RWPE1 (cell line): Measurements from ENCODE around the gene NPBWR2.

Experiments used
- CTCF ChIA-PET: fragments of 350-600 bp; sonication (Branson Sonifier 250); formaldehyde crosslinking; extraction: SDS; loops from one replicate; lab custom pipeline; 2021; lab: Yijun Ruan, JAX
- POLR2A ChIA-PET: fragments of 400-600 bp; formaldehyde crosslinking; extraction: SDS; loops from one replicate; lab custom pipeline; 2020; ENCODE audit warnings: antibody characterized with exemption; ENCODE audit not compliant: low non-redundant PET; lab: Yijun Ruan, JAX
- DNase-seq: peaks from one replicate; pipeline ENCODE4 v3.0.0; 2012; ENCODE audit warnings: low spot score
- H3K27ac ChIP-seq: fragments of 450-650 bp; 2 replicates; pipeline ENCODE4 v1.5.1; 2017
- CTCF ChIP-seq: fragments of 450-650 bp; conservative IDR thresholded peaks from 2 replicates; pipeline ENCODE4 v1.5.1; 2017; ENCODE audit warnings: low read depth, mild to moderate bottlenecking

NPBWR2 gene

DNA sequence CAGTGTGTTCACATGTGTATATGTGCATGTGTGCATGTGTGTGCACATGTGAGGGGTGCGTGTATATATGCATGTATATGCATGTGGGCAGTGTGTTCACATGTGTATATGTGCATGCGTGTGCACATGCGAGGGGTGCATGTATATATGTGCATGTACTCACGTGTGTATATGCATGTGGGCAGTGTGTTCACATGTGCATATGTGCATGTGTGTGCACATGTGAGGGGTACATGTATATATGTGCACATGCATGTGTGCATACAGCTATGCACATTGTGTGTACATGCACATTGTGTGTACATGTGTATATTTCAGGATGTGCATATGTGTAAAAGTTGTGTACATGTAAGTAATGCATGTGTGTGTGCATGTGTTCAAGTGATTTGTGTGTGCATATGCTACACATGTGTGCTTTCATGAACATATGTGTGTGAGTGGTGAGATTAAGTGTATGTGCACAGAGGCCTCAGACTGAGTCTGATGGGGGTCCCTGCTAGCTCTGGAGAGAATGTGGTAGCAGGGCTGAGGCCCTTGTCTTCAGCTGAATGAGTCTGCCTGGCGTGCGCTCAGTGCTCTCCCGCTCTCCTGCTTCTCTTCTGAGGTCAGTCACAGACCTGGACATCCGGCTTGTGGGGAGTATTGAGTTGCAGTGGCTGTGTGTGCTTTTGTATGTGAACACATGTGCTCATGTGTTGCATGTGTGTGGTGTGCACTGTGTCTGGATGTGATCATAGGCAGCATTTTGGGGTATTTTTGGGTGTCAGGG, 37.0 kb upstream of the NPBWR2 start:
- ChIA-PET CTCF (interaction anchor here (1.2 kb wide), 1 partner anchor 41 kb away, joined by 6 read pairs; no protein-coding TSS in a partner anchor), POLR2A (no interaction called here)
- no peak overlapping the region for H3K27ac ChIP-seq
- no peak for DNase-seq
- TF ChIP-seq CTCF, result no peak

GRCh38 chr20:64143018-64143801, 35.8 kb upstream of the NPBWR2 start:
- no peak for TF ChIP-seq CTCF
- DNase-seq, result no peak
- ChIA-PET CTCF (interaction anchor here (0.7 kb wide), 1 partner anchor 30 kb away, joined by 3 read pairs; no protein-coding TSS in a partner anchor), POLR2A (no interaction called here)
- no peak overlapping the region for H3K27ac ChIP-seq

GRCh38 chr20:64142590-64142989, 35.2 kb upstream of the NPBWR2 start:
- no peak for DNase-seq
- H3K27ac ChIP-seq, result no peak overlapping the region
- ChIA-PET POLR2A (no interaction called here), CTCF (interaction anchor here (0.7 kb wide), 1 partner anchor 29 kb away, joined by 3 read pairs; no protein-coding TSS in a partner anchor)
- no peak for TF ChIP-seq CTCF

GRCh38 chr20:64140956-64141355, 33.6 kb upstream of the NPBWR2 start:
- ChIA-PET CTCF (interaction anchor here (0.9 kb wide), 1 partner anchor 57 kb away, joined by 4 read pairs; no protein-coding TSS in a partner anchor), POLR2A (interaction anchor here (0.5 kb wide), 1 partner anchor 115 kb away, joined by 4 read pairs; the partner anchor contains the start of gene PCMTD2)
- H3K27ac ChIP-seq, result no peak overlapping the region
- DNase-seq, result no peak
- no peak for TF ChIP-seq CTCF

GRCh38 chr20:64140061-64140931, 32.9 kb upstream of the NPBWR2 start:
- TF ChIP-seq CTCF, result no peak
- no peak for DNase-seq
- no peak overlapping the region for H3K27ac ChIP-seq
- POLR2A ChIA-PET, result no interaction called here
- CTCF ChIA-PET, result interaction anchor here (0.9 kb wide), 1 partner anchor 57 kb away, joined by 4 read pairs; no protein-coding TSS in a partner anchor
